Aorta (tissue), 5 donors: ENCODE data around the gene ZNF454. TPM values are rescaled to one million over a fixed set of nuclear protein-coding genes. Genes with fewer than 3 reads are reported as not detected.

ENCODE experiments used
- ATAC-seq: fragments of 200-7000 bp; cut with Tn5 transposase; one replicate; pipeline ENCODE4 v1.9.1; 2022; ENCODE audit warnings: moderate library complexity; ENCODE audit not compliant: low FRiP score
- DNase-seq, 2 donors: peaks; one replicate each; pipeline ENCODE4 v3.0.0-alpha.2; 2020
- H3K27ac ChIP-seq, 2 donors: one replicate each; pipeline ENCODE4 v1.5.1; 2013; ENCODE audit warnings: low read length in 2 of 2, mild to moderate bottlenecking in 2 of 2, moderate library complexity in 2 of 2, control low read depth in 1 of 2, inconsistent platforms in 1 of 2, low read depth in 1 of 2
- H3K27me3 ChIP-seq, 2 donors: one replicate each; pipeline ENCODE4 v1.6.1; 2013; ENCODE audit warnings: control low read depth in 1 of 2, low read length in 1 of 2, mild to moderate bottlenecking in 1 of 2, moderate library complexity in 1 of 2; ENCODE audit not compliant: insufficient read depth in 2 of 2, control insufficient read depth in 1 of 2
- H3K36me3 ChIP-seq, 2 donors: one replicate each; pipeline ENCODE4 v1.6.1; 2013; ENCODE audit warnings: control low read depth in 1 of 2, low read length in 1 of 2, mild to moderate bottlenecking in 1 of 2; ENCODE audit not compliant: insufficient read depth in 2 of 2, control insufficient read depth in 1 of 2
- H3K4me1 ChIP-seq, 2 donors: one replicate each; pipeline ENCODE4 v1.6.1; 2013; ENCODE audit warnings: low read length in 2 of 2, control low read depth in 1 of 2, mild to moderate bottlenecking in 1 of 2, moderate library complexity in 1 of 2; ENCODE audit not compliant: insufficient read depth in 2 of 2, control insufficient read depth in 1 of 2
- H3K4me3 ChIP-seq, 2 donors: one replicate each; pipeline ENCODE4 v1.5.1; 2013; ENCODE audit warnings: low read length in 2 of 2, control low read depth in 1 of 2, mild to moderate bottlenecking in 1 of 2
- H3K9me3 ChIP-seq: one replicate; pipeline ENCODE4 v1.6.1; 2013; ENCODE audit warnings: mild to moderate bottlenecking, low read length; ENCODE audit not compliant: control insufficient read depth
- whole genome bisulfite sequencing, 2 donors: extraction: QIAGEN DNeasy Blood & Tissue Kit; methylation state at CpG; one replicate each; pipeline ENCODE4 v1.1.7; 2013; 5-methylcytosine and 5-hydroxymethylcytosine counted together
- intact Hi-C, 2 donors: fragments of 100-400 bp; cut with DNase I; formaldehyde crosslinking; loops; one replicate each; pipeline versions ENCODE4 v1.14.2 to v1.15.0; 2022
- polyA plus RNA-seq, 2 donors: library from polyadenylated mRNA; stranded (reverse); fragments of 200-250 nt; gene quantifications; one replicate each; pipeline ENCODE4 v1.2.3, GENCODE V29; 2013
- total RNA-seq, 2 donors: library from RNA; stranded (reverse); fragmentation: NEBNext Ultra II Directional; extraction: Animal tissue kit (Norgen Biotek cat#: 25700); gene quantifications; one replicate each; pipeline ENCODE4 v1.2.1, GENCODE V29; 2021
- donor health status: healthy with polysubstance abuse.
- donor health status: Bipolar disorder and iron deficiency.
- donor health status: DM: no; HTN: no; CAD: no.
- donor health status: DM: no; HTN: no; CAD: no.
- donor health status: DM: yes; HTN: yes; CAD: no.

Gene ZNF454
- total and polyA plus RNA-seq, 4 donors: 1.5 to 5.6 (median 1.9) TPM

GRCh38 chr5:178981381-178981780 lies 40.4 kb downstream of the ZNF454 start:
- H3K27me3 ChIP-seq: no peaks in the 10 kb centered on the region
- no peak for DNase-seq
- no peak overlapping the region for H3K4me3 ChIP-seq
- H3K36me3 ChIP-seq: no peaks in the 10 kb centered on the region
- intact Hi-C loops: no loop called here
- no peaks in the 10 kb centered on the region for H3K4me1 ChIP-seq
- no peak for ATAC-seq
- 97 to 99% methylated on average over 15 of the region's 15 CpGs for WGBS, 2 donors
- H3K9me3 ChIP-seq: peaks cover 54% of the 10 kb centered on the region
- H3K27ac ChIP-seq: no peak overlapping the region

GRCh38 chr5:178982941-178983340 lies 41.9 kb downstream of the ZNF454 start:
- Histone ChIP-seq H3K36me3 (no peaks in the 10 kb centered on the region), H3K4me1 (no peaks in the 10 kb centered on the region), H3K4me3 (no peak overlapping the region), H3K9me3 (peaks cover 47% of the 10 kb centered on the region), H3K27ac (no peak overlapping the region), H3K27me3 (no peaks in the 10 kb centered on the region)
- DNase-seq (no peak), ATAC-seq (no peak)
- 95 to 98% methylated on average over 17 of the region's 17 CpGs for WGBS, 2 donors
- intact Hi-C loops: no loop called here

- ATAC-seq (no peak), DNase-seq (no peak)
- no peaks in the 10 kb centered on the region for H3K27me3 ChIP-seq
- WGBS, 2 donors: 95 to 96% methylated on average over 10 of the region's 10 CpGs
- H3K36me3 ChIP-seq: no peaks in the 10 kb centered on the region
- intact Hi-C loops: no loop called here
- H3K27ac ChIP-seq: no peak overlapping the region
- no peak overlapping the region for H3K4me3 ChIP-seq
- H3K9me3 ChIP-seq: peaks cover 49% of the 10 kb centered on the region
- no peaks in the 10 kb centered on the region for H3K4me1 ChIP-seq
Observed at GRCh38 chr5:178983728-178984127, 42.7 kb downstream of the ZNF454 start.

GRCh38 chr5:178984145-178985072 lies 43.4 kb downstream of the ZNF454 start:
- Histone ChIP-seq H3K36me3 (no peaks in the 10 kb centered on the region), H3K9me3 (peaks cover 44% of the 10 kb centered on the region), H3K4me1 (no peaks in the 10 kb centered on the region), H3K27ac (no peak overlapping the region), H3K27me3 (no peaks in the 10 kb centered on the region), H3K4me3 (no peak overlapping the region)
- 94 to 97% methylated on average over 37 of the region's 37 CpGs for WGBS, 2 donors
- no peak for DNase-seq
- no peak for ATAC-seq
- intact Hi-C loops: no loop called here

- H3K4me1 ChIP-seq: no peaks in the 10 kb centered on the region
- H3K27me3 ChIP-seq: no peaks in the 10 kb centered on the region
- ATAC-seq: peak; percentile 8
- no peak overlapping the region for H3K4me3 ChIP-seq
- no peak for DNase-seq
- 98% methylated on average over 43 of the region's 43 CpGs for WGBS, 2 donors
- intact Hi-C loops: no loop called here
- H3K27ac ChIP-seq: no peak overlapping the region
- peaks cover 35% of the 10 kb centered on the region for H3K9me3 ChIP-seq
- H3K36me3 ChIP-seq: no peaks in the 10 kb centered on the region
Observed at GRCh38 chr5:178986326-178986960, 45.4 kb downstream of the ZNF454 start.

GRCh38 chr5:178988436-178989220 lies 47.6 kb downstream of the ZNF454 start:
- Histone ChIP-seq H3K4me3 (no peak overlapping the region), H3K9me3 (peaks cover 22% of the 10 kb centered on the region), H3K27me3 (no peaks in the 10 kb centered on the region), H3K27ac (no peak overlapping the region), H3K4me1 (no peaks in the 10 kb centered on the region), H3K36me3 (no peaks in the 10 kb centered on the region)
- intact Hi-C loops: no loop called here
- DNase-seq (no peak), ATAC-seq (no peak)
- 93% methylated on average over 27 of the region's 27 CpGs for WGBS, 2 donors

GRCh38 chr5:178989311-178989710 lies 48.3 kb downstream of the ZNF454 start:
- no peaks in the 10 kb centered on the region for H3K4me1 ChIP-seq
- peaks cover 19% of the 10 kb centered on the region for H3K9me3 ChIP-seq
- no peak overlapping the region for H3K27ac ChIP-seq
- H3K4me3 ChIP-seq: no peak overlapping the region
- no peak for DNase-seq
- H3K27me3 ChIP-seq: no peaks in the 10 kb centered on the region
- no peak for ATAC-seq
- intact Hi-C loops: no loop called here
- no peaks in the 10 kb centered on the region for H3K36me3 ChIP-seq
- WGBS, 2 donors: 93 to 95% methylated on average over 7 of the region's 7 CpGs

- WGBS, 2 donors: 89 to 91% methylated on average over 12 of the region's 12 CpGs
- no peak overlapping the region for H3K27ac ChIP-seq
- intact Hi-C loops: no loop called here
- H3K9me3 ChIP-seq: peaks cover 13% of the 10 kb centered on the region
- ATAC-seq (no peak), DNase-seq (no peak)
- no peaks in the 10 kb centered on the region for H3K4me1 ChIP-seq
- H3K27me3 ChIP-seq: no peaks in the 10 kb centered on the region
- H3K36me3 ChIP-seq: no peaks in the 10 kb centered on the region
- no peak overlapping the region for H3K4me3 ChIP-seq
Observed at GRCh38 chr5:178990491-178990890, 49.5 kb downstream of the ZNF454 start.
